OCI-LY1 (cell line): ENCODE data around the gene SLC6A3.

Source experiments
- H2AFZ ChIP-seq: fragments of 200-600 bp; sonication (generic), shearing (Covaris generic); 2 replicates; pipeline ENCODE4 v1.6.0; 2014; ENCODE audit warnings: antibody characterized with exemption, mild to moderate bottlenecking, low read length
- H3F3A ChIP-seq: fragments of 200-600 bp; sonication (generic), shearing (Covaris generic); 2 replicates; pipeline ENCODE4 v1.6.0; 2014; ENCODE audit warnings: mild to moderate bottlenecking, antibody characterized with exemption, low read length, moderate library complexity; ENCODE audit not compliant: insufficient read depth
- H3K27ac ChIP-seq: fragments of 200-600 bp; sonication (generic); 2 replicates; pipeline ENCODE4 v1.5.1; 2014; ENCODE audit warnings: low read length, mixed run types, mild to moderate bottlenecking, low read depth; ENCODE audit not compliant: poor library complexity, severe bottlenecking
- H3K27me3 ChIP-seq: fragments of 200-600 bp; sonication (generic); 2 replicates; pipeline ENCODE4 v1.6.0; 2014; ENCODE audit warnings: antibody characterized with exemption, mild to moderate bottlenecking, low read length, moderate library complexity; ENCODE audit not compliant: insufficient read depth
- H3K36me3 ChIP-seq: fragments of 200-600 bp; sonication (generic); 2 replicates; pipeline ENCODE4 v1.6.1; 2014; ENCODE audit warnings: mild to moderate bottlenecking, antibody characterized with exemption, low read length, moderate library complexity, mixed read lengths; ENCODE audit not compliant: insufficient read depth
- H3K4me1 ChIP-seq: fragments of 200-600 bp; sonication (generic); 2 replicates; pipeline ENCODE4 v1.5.1; 2014; ENCODE audit warnings: mild to moderate bottlenecking, low read length, moderate library complexity; ENCODE audit not compliant: insufficient read depth, severe bottlenecking
- H3K4me2 ChIP-seq: fragments of 200-600 bp; sonication (generic), shearing (Covaris generic); 2 replicates; pipeline ENCODE4 v1.6.1; 2014; ENCODE audit warnings: low read length
- H3K4me3 ChIP-seq: fragments of 200-600 bp; sonication (generic); 2 replicates; pipeline ENCODE4 v1.5.1; 2014; ENCODE audit warnings: low read length, low read depth, mild to moderate bottlenecking, mixed read lengths; ENCODE audit not compliant: poor library complexity, severe bottlenecking
- H3K79me2 ChIP-seq: fragments of 200-600 bp; shearing (Covaris generic); 2 replicates; pipeline ENCODE4 v1.6.1; 2016; ENCODE audit warnings: mixed run types, low read length, mixed read lengths; ENCODE audit not compliant: insufficient read depth
- H3K9ac ChIP-seq: fragments of 200-600 bp; sonication (generic), shearing (Covaris generic); 2 replicates; pipeline ENCODE4 v1.6.1; 2014; ENCODE audit warnings: mild to moderate bottlenecking, low read length, mixed read lengths
- H3K9me2 ChIP-seq: fragments of 200-600 bp; sonication (generic), shearing (Covaris generic); 2 replicates; pipeline ENCODE4 v1.6.1; 2014; ENCODE audit warnings: low read depth, mild to moderate bottlenecking, low read length, mixed read lengths
- H3K9me3 ChIP-seq: fragments of 200-600 bp; shearing (Covaris generic); 2 replicates; pipeline ENCODE4 v1.6.1; 2014; ENCODE audit warnings: low read length, mixed read lengths
- H4K20me1 ChIP-seq: fragments of 200-600 bp; sonication (generic), shearing (Covaris generic); 2 replicates; pipeline ENCODE4 v1.6.0; 2016; ENCODE audit warnings: mild to moderate bottlenecking, low read length; ENCODE audit not compliant: insufficient read depth
- CTCF ChIP-seq: fragments of 200-600 bp; sonication (generic), shearing (Covaris generic); IDR thresholded peaks from 2 replicates; pipeline ENCODE4 v1.5.1; 2017; ENCODE audit warnings: mild to moderate bottlenecking, antibody characterized with exemption, low read length, moderate library complexity, mixed read lengths
- EZH2 ChIP-seq: fragments of 200-600 bp; sonication (generic), shearing (Covaris generic); IDR thresholded peaks from 2 replicates; pipeline ENCODE4 v1.8.0; 2017; ENCODE audit warnings: borderline replicate concordance, mixed run types, mild to moderate bottlenecking, antibody characterized with exemption, low read length, moderate library complexity, mixed read lengths

Gene SLC6A3

DNA sequence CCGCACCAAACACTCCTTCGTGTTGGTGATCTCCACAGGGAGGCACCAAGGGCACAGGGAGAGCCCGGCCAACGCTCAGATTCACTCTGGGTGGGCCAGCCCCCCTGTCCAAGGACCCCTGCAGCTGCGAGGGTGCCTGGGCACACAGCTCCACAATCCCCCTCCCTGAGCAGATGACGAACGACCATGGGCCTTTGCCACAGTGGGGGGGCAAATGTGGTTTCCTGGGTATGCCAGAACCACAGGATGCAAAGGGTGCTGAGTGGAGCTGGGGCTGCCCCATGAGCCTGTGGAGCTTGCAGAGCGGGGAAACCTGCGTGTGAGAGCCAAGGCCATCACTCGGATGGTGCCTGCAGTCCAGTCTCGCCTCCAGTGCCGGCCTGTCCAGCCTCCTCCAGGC is 47.5 kb upstream of the SLC6A3 start:
- Histone ChIP-seq H3K9ac (no peak overlapping the region), H3K36me3 (peaks cover 27% of the 10 kb centered on the region), H3K9me3 (no peaks in the 10 kb centered on the region), H3K9me2 (no peaks in the 10 kb centered on the region), H3F3A (no peaks in the 10 kb centered on the region), H3K27me3 (no peaks in the 10 kb centered on the region), H3K4me2 (no peak overlapping the region), H4K20me1 (no peaks in the 10 kb centered on the region), H2AFZ (no peak overlapping the region), H3K27ac (no peak overlapping the region), H3K4me3 (no peak overlapping the region), H3K79me2 (no peaks in the 10 kb centered on the region), H3K4me1 (peaks cover 17% of the 10 kb centered on the region)
- TF ChIP-seq EZH2, result no peak
- no peak for TF ChIP-seq CTCF

DNA sequence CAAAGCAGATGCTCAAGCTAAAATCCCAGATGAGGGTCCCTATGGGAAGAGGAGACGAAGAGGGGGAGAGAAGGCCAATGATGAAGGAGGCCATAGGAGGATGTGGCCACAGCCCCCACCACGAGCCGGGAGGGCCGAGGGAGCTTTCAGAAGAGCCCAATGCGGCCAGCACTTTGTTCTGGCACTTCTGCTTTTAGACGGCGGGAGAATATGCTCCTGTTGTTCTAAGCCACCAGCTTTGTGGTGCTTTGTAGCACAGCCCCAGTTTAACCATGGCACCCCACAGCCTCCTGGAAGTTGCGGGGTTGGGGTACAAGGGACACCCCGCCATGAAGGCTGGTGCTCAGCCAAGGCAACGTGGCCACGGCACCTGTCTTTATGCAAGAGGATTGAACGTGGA is 45.1 kb upstream of the SLC6A3 start:
- Histone ChIP-seq H3K9me2 (no peaks in the 10 kb centered on the region), H3K4me1 (peaks cover 19% of the 10 kb centered on the region), H3K4me2 (no peak overlapping the region), H3K9ac (no peak overlapping the region), H3K4me3 (no peak overlapping the region), H3K27ac (no peak overlapping the region), H3K36me3 (peaks cover 48% of the 10 kb centered on the region), H3K9me3 (no peaks in the 10 kb centered on the region), H4K20me1 (no peaks in the 10 kb centered on the region), H3F3A (no peaks in the 10 kb centered on the region), H3K27me3 (no peaks in the 10 kb centered on the region), H3K79me2 (no peaks in the 10 kb centered on the region), H2AFZ (no peak overlapping the region)
- TF ChIP-seq CTCF, result no peak
- TF ChIP-seq EZH2, result no peak

DNA sequence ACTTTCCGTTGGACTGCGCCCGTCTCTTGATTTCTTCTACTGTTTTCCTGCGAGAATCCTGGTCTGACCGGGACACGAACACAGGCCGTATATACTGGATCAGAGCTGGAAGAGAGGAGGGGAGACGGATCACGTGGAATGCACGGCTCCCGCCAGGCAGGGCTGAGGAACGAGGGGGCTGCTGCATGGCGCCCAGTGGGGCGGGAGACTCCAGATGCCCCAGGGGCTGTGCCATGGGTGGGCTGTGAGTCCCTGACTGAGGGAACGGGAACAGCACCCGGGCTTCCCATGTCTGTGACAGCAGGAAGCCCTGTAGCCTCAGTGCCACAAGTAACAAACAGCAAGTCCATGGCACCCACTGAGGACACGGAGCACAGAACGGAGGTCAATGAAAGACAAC is 44.5 kb upstream of the SLC6A3 start:
- H3K4me1 ChIP-seq, result peaks cover 19% of the 10 kb centered on the region
- no peak for TF ChIP-seq EZH2
- no peak for TF ChIP-seq CTCF
- H3K4me3 ChIP-seq, result no peak overlapping the region
- no peaks in the 10 kb centered on the region for H3K9me2 ChIP-seq
- H3F3A ChIP-seq, result no peaks in the 10 kb centered on the region
- no peak overlapping the region for H3K27ac ChIP-seq
- H4K20me1 ChIP-seq, result no peaks in the 10 kb centered on the region
- no peaks in the 10 kb centered on the region for H3K9me3 ChIP-seq
- H3K79me2 ChIP-seq, result no peaks in the 10 kb centered on the region
- H3K4me2 ChIP-seq, result no peak overlapping the region
- no peak overlapping the region for H3K9ac ChIP-seq
- peaks cover 49% of the 10 kb centered on the region for H3K36me3 ChIP-seq
- H3K27me3 ChIP-seq, result no peaks in the 10 kb centered on the region
- H2AFZ ChIP-seq, result no peak overlapping the region
